ENCODE measurements around the gene DAB1.

DNA sequence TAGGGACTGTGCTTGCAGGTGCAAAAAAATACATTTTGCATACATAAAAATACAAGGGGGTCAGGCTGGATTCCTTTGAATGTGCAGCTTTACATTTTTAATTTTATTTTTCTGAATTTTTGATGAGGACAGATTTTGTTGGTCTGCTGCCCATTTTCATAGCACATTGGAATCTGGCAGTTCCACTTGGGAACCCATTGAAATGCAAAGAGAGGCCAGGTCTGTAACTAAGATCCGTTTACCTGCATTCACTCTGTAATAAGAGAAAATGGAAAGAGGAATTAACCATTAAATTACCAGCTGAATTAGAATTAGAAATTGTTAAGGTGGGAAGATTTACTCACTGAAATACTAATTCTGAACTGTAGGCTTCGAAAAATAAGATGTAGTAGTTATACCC, 221.6 kb downstream of the DAB1 start:
- TF ChIP-seq SMAD1 (IDR thresholded peaks at IDR 0.05; ENCODE audit: low read depth, partially characterized antibody) = no peak
- TF ChIP-seq HDGF (IDR thresholded peaks at IDR 0.05) = no peak
- TF ChIP-seq EZH2 (IDR thresholded peaks at IDR 0.05; ENCODE audit: borderline replicate concordance, control insufficient read depth, low read depth, low read length) = no peak
- TF ChIP-seq BHLHE40 (IDR thresholded peaks at IDR 0.05; ENCODE audit: borderline replicate concordance in 1 of 2, low read depth in 2 of 2, low read length in 1 of 2) = no peak
- TF ChIP-seq SREBF2 (IDR thresholded peaks at IDR 0.05; ENCODE audit: low read length) = no peak
- TF ChIP-seq, protein P1, sequence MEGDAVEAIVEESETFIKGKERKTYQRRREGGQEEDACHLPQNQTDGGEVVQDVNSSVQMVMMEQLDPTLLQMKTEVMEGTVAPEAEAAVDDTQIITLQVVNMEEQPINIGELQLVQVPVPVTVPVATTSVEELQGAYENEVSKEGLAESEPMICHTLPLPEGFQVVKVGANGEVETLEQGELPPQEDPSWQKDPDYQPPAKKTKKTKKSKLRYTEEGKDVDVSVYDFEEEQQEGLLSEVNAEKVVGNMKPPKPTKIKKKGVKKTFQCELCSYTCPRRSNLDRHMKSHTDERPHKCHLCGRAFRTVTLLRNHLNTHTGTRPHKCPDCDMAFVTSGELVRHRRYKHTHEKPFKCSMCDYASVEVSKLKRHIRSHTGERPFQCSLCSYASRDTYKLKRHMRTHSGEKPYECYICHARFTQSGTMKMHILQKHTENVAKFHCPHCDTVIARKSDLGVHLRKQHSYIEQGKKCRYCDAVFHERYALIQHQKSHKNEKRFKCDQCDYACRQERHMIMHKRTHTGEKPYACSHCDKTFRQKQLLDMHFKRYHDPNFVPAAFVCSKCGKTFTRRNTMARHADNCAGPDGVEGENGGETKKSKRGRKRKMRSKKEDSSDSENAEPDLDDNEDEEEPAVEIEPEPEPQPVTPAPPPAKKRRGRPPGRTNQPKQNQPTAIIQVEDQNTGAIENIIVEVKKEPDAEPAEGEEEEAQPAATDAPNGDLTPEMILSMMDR (IDR thresholded peaks at IDR 0.05 in 2 of 3, conservative IDR thresholded peaks at IDR 0.05 in 1 of 3; ENCODE audit: control insufficient read depth in 2 of 3, extremely low read depth in 1 of 3, insufficient read depth in 1 of 3, low read depth in 3 of 3, low read length in 3 of 3) = no peak
- no peak for TF ChIP-seq POLR2A (IDR thresholded peaks at IDR 0.05; ENCODE audit: low read depth, low read length)
